NCI-H2029 (cell line): ENCODE measurements around the gene RRP36.
"Not testable (repeated sequence)": the region's sequence is repeated elsewhere in the genome, so short reads cannot be mapped to it uniquely, and the experiment has no call there.

Experiments used
- DNase-seq: peaks from one replicate; lab custom pipeline; 2025; lab: John Stamatoyannopoulos, UW

The RRP36 gene, protein sequence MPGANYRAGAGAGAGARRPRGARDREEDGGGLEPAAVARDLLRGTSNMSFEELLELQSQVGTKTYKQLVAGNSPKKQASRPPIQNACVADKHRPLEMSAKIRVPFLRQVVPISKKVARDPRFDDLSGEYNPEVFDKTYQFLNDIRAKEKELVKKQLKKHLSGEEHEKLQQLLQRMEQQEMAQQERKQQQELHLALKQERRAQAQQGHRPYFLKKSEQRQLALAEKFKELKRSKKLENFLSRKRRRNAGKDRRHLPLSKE

DNA sequence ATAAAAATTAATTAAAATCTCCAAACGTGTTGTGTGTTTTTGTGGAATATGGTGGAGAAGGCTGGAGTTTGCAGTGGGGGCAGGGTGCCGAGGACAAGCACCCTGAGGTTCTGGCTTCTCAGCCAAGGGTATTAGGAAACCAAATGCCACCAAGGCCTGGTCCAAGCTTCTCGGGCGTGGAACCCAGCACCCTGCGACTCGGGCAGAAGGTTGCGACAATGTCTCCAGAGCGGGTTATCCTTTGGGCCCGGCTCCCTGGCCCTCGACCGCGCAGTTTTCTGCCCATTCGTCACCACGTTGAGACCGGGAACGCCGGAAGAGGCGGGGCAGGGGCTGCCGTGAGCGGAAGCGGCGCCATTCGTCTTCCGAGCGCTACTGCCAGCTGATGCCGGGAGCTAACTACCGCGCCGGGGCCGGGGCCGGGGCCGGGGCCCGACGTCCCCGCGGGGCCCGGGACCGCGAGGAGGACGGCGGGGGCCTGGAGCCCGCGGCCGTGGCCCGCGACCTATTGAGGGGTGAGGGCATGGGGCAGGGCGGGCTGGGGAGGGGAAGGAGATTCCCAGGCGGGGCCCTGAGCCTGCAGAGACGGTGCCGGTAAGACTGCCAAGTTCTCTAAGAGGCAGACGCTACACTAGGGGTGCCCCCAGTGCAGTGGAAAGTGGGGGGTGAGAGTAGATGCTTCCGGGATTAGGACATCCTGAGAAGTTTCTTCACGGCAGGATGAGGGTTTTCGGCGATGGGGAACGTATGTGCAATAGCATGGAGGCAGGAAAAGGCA lies at the start of gene RRP36:
Gene RRP36 (plus strand): TSS at position 354 of the 778 bp plus-strand sequence. CDS start 32 bp downstream, at position 386.
- DNase-seq, result peak; percentile 69

DNA sequence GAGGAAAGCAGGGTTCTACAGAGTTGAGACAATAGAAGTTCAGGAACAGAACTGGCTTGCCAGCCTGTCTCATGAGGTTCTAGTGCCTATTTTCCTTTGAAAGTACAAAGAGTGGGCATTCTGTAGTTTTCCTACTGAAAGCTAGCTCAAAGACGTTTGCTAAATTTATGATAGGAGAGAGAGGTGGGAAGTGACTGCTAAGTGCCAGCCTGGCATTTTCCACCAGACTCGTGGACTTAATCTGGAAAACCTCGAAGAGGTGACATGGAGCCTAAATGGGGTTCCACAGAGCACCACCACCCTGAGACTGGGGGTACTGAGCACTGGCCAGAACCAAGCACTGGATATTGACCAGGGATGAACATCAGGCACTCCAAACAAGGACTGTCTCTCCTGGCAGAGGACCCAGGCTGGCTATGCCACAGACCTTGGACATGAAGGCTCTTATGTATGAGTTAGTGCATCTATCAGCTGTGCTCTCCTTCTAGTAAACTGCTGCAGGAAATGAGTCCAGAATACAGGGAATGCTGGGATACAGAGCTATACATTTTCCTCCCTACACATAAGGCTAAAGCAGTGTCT lies 49.6 kb upstream of the RRP36 start:
- no peak for DNase-seq

DNA sequence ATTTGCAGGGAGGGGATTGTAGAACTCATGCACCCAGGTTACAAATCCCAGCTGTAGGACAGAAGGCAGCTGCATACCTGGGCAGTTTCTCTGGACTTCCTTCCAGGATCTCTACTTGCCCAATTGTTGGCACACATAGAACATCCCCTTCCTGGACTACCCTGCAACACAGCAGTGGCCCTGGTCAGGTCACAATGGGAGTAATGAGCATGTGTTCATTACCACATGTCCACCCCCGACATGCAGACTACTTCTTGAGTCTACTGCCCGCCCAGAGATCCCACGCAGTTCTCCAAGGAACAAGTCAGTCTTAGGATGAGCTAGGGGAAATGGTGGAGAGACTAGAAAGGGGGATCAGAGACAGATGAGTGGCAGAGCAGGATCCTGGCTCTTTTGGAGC lies 47.5 kb upstream of the RRP36 start:
- no peak for DNase-seq

DNA sequence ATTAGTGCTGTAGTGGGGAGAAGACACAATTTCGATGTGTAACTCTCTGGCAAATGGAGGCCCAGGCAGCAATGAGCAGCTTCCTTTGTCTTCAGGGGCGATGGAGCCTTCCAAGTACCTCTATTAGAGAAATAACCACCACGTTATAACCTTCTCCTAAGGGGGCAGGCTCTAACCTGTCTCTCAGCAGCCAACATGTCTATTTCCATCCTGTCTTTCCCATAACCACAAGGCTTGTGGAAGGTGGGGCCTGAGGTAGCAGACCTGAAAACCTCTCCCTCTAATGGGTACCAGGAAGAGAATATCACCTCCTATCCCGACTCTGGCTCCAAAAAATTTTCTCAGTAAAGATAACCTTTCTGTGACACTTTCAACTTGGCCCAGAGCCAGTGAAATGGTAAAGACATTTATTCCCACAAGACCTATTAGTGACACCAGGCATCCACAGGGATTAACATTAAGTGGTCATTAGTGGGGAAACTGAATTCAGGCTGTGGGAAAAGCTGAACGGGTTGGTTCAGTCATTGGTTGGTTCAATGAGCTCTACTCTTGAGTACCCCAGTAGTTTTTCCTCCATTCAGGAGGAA lies 46.4 kb upstream of the RRP36 start:
- DNase-seq, result no peak

DNA sequence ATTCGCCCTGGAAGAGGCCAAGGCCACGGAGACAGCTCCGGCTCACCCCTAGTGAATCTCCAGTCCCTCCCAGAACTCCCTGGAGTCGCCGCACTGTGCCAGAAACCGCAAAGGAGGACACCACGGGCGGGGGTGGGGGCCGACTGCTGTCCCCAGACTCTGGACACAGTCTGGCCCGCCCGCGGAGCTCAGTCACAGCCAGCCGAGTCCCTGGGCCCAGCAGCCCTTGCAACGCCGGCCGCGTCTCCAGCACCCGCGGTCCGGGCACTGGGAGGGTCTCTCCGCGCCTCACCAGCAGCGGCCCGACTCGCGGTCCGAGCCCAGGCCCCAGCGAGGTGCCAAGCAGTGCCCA lies 43.0 kb upstream of the RRP36 start:
- no peak for DNase-seq

DNA sequence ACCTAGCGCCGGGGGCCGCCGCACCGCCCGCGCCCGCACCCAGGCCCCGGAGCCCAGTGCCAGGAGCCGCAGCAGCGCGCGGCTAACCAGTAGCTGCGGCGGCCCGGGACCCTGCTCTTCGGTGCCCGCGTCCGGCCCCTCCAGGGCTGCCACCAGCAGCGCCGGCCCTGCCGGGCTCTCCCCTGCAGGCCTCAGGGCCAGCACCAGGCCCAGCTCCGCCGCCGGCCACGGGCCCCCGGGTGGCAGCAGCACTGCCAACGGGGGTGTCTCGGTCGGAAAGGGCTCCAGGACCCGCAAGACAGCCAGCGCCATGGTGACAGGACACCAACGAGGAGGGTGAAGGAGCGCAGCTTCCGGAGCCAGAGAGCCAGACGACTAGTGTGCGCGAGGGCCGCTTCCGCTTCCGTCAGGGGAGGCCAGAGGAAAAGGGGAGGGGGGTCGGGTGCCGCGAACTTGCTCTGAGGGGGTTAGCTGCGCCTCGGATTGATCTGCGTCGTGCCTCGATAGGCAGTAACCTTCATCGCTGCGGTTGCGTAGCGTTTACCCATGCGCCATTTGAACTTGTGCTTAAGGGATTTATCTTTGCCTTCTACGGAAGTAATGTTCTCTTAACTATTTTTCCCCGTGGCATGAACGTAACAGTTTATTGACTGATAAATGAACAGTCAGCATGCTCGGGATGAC lies 42.4 kb upstream of the RRP36 start, which contains the start of gene PEX6:
Gene PEX6 (minus strand): TSS at position 343 of the 684 bp plus-strand sequence. CDS start 31 bp downstream, at position 312.
- peak; percentile 92 for DNase-seq

DNA sequence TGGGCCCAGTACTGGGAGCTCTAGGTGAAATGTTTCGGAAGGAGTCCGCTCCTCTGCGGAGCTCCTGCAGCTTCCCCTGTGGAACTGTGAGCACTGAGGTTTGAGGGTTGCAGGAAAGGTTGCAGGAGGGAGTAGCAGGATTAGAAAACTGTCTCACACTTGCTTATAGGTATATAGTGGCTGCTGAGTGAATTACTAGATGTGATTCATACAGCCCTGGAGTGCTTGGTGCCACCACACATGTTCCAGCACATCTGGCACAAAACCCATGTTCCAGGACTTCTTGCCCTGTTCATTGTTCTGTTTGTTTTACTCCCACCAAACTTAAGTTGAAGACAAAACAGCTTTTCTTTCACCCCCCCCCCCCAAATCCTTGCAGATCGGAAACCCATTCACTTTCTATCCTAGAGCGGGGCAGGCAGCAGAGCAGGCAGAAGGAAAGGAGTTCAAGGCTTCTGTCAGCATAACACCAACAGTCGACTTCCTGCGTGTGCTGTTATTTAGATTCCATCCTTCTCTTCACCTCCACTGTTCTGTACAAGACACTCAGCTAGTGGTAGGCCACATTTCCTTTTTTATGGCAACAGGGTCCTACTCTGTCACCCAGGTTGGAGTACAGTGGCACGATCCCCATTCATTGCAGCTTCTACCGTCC lies 41.8 kb upstream of the RRP36 start:
- no peak for DNase-seq

DNA sequence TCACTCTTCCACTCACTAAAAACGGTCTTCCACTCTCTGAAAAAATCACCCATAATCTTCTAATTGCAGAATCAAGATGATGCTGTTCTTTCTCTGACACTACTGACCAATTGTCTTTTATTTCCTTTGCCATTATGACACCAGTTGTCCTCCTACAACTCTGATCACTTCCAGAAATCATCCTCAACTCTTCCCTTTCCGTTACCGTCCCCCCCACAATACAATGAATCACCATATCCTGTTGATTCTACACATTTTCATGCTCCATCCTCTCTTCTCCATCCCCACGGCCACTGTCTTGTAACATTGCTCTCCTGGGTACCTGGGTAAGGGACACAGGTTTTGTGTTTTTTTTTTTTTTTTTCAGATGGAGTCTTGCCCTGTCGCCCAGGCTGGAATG lies 39.6 kb upstream of the RRP36 start:
- no peak for DNase-seq

DNA sequence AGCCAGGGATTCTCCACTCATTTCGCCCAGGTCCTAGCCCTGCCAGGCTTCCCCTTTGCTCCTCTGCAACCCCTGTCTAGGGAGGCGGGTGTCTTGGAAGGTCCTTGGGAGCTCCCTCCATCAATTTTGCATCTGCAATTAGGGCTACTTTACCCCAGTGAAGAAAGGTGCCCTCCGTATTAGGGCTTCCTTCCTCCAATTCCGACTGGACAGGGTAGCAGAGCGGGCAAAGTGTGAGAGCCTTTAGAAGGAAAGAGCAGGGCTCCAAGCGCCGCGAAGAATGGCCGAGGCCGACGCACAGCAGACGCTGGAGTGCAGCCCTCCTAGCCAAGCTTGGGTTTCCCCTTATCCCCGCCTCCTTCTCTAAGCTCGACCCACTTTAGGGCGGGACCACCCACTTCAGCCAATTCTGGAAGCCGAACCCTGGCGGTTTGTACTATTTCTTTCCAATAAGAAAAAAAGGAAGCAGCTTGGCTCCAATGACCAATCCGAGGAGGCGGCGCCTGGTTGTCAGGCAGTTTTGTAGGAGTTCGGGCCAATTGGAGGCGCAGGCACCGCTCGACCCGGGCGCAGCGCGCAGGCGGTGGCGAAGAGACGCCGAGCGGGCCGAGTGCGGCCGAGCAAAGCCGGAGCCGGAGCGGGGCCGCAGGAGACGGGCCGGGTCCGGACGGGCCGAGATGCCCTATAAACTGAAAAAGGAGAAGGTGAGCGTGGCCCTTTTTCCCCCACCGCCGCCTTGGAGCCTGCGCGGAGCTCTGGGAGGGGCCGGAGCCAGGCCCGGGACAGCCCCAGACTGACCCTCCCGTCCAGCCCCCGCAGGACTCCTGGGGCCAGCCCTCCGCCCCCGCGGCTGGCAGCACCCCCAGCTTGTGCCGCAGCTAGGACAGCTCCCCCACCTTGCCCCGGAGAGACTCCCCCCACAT lies 37.2 kb upstream of the RRP36 start, which contains the start of gene PPP2R5D:
Gene PPP2R5D (plus strand): TSS at position 570 of the 923 bp plus-strand sequence. CDS start 108 bp downstream, at position 678.
- DNase-seq, result peak; percentile 99

DNA sequence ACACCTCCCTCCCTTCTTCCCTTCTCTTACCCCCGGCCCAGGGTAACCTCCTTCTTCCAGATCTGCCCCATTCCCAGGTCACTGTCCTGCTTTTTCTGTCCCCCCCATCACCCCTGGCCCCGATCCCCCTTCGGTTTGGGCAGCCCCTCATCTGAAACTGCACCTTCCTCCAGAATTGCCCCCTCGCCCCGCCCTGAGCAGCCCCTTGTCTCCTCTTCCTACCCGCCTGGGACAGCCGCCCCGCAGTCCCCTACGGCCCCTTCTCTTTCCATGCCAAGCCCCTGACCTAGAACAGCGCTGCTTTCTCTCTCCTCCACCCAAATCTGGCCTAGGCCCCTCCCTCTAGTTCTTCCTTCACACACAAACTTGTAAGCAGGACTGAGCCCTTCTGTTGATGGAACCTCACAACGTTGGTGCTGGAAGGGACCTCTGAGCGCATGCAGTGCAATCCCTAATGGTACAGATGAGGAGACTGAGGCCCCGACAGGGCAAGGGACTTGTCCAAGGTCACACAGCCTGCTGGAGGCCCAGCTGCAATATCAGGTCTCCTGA lies 36.4 kb upstream of the RRP36 start:
- DNase-seq, result no peak

DNA sequence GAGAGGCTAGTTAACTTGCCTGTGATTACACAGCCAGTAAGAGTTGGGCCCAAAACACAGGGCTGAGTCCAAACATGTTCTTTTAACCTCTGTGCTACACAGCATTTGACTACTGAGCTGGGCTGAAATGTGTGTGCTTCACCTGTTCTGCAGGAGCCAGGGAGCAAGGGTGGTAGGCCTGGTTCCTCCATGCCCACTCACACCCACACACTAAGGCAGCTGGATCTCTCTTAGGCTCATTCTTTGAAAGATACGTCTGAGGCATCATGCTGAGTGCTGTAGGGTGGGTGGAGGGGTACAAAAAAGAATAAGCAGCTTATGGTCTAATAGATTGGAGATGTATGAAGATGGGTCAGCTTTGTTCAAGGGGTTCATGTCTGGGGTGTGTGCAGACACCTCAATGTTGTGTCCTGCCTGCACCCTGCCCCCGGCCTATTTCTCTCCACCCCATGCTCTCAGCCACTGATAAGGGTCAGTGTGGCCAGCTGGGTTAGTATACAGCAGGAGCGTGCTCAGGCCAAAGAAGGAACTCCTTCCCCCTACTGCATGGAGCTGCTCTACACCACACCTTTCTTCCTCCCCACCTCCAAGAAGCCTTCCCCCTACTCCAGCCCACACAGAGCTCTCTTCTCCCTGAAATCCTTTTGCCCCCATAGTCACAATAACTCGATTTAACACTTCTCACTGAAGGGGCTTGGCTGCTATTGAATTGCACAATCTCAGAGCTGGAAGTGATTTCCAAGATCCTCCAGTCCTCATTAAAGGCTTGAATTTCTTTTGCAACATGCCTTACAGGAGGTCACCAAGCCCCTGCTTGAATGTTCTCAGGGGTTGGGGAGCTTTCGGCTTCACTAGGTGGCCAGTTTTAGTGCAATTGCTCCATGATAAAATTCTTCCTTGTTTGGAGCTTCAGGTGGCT lies 33.6 kb upstream of the RRP36 start:
- DNase-seq, result no peak

DNA sequence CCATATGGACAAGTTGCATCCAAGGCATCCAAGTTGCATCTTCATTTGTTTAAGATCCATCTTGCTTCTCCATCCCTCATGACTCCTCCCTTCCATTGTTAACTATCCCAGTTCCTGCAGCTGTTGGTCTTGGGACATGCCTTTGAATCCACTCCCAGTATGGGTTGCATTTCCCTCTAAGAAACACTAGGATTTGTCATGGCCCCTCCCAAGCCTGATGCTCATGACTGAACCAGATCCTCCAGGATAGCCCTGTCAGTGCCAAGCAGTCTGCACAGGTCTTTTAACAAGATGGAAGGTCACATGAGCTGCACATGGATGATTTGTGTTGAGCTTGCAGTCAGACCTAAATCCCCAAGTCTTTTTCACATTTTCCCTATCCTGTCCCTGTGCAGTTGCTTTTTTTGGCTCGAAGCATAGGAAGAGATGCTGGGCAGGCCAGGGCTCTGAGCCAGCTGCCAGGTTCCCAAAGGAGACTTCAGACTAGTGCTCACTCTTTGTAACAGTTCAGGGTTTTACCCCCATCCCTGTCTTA lies 32.9 kb upstream of the RRP36 start:
- no peak for DNase-seq

DNA sequence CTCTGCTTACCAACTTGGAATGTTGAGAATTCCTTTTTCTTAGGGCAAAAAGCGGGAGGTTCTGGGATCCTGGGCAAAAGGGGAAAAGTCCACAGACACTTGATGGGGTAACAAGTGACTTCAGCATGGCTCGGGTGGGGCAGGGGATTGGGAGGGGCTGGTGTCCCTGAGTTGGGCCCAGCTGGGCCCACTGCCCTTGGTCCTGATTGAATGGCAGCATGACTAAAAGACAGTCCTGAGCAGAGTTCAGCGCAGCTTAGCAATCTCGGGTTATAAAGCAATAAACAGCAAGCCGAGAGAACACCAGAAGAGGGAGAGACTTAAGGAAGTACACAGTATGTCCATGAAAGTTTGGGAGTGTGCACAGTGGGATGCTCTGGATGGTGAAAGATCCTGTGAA lies 31.5 kb upstream of the RRP36 start:
- DNase-seq, result no peak

DNA sequence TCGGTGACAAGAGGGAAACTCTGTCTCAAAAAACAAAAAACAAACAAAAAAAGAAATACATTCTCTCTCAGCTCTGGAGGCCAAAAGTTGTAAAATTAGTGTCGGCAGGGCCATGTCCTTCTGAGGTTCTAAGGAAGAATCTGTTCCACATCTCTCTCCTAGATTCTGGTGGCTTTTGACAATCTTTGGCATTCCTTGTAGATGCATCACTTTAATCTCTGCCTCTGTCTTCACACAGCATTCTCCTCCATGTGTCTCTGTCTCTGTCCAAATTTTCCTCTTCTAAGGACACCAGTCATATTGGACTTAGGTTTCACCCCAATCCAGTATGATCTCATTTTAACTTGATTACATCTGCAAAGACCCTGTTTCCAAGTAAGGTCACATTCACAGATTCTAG lies 28.0 kb upstream of the RRP36 start:
- DNase-seq, result no peak

DNA sequence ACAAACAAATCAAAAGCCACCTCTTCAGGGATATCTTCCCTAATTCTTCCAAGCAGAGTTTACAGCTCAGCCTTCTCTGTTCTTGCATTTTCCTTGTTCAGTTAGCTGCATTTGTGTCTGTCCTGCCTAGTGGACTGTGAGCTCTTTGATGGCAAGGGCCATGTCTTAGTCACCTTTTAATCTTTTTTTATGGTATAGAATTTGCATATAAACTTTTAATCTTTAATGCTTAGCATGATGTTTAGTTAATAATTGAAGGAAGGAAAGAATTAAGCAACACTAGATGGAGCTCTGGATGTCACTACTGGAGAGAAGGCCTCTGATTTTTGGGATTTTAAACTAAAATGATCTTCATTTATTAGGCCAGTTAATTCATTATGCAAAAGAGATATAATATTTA lies 24.9 kb upstream of the RRP36 start:
- DNase-seq, result no peak

DNA sequence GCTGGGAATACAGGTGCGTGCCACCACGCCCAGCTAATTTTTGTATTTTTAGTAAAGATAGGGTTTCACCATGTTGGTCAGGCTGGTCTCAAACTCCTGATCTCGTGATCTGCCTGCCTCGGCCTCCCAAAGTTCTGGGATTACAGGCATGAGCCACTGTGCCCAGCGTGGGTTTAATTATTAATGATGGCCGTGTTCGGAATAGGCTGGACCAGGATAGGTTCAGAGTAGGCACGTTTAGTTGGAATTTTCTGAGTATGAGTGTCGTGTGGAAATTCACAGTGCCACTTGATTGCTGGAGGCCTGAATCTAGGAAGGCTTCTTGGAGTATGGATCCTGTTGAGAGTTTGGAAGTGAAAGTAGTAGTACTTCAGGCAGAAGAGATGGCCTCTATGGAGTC lies 23.2 kb upstream of the RRP36 start:
- DNase-seq, result not testable (repeated sequence)

DNA sequence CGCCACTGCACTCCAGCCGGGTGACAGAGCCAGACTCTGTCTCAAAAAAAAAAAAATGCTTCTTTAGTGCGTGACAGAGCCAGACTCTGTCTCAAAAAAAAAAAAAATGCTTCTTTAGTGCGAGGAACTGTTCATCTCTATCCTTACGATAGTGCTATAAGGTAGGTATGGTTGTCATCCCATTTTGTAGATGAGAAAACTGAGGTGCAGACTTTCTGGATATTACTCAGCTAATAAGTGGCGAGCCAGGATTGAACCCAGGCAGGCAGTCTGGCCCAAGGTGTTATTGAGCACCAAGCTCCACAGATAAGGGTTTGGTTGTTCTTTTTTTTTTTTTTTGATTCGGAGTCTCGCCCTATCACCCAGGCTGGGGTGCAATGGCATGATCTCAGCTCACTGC lies 19.6 kb upstream of the RRP36 start:
- DNase-seq, result no peak

DNA sequence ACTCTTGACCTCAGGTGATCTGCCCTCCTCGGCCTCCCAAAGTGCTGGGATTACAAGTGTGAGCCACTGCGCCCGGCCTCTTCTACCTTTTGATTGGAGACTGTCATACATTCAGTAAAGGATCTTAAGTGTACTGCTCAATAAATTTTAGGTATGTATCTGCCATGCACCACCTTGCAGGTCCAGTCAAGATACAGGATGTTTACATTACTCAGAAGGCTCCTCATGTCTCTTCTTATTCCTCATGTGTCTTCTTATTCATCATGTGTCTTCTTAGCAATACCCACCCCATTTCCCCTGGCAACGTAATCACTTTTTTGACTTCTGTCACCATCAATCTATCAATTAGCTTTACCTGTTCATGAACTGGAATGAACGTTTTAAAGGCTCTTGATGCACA lies 15.6 kb upstream of the RRP36 start:
- DNase-seq, result no peak

DNA sequence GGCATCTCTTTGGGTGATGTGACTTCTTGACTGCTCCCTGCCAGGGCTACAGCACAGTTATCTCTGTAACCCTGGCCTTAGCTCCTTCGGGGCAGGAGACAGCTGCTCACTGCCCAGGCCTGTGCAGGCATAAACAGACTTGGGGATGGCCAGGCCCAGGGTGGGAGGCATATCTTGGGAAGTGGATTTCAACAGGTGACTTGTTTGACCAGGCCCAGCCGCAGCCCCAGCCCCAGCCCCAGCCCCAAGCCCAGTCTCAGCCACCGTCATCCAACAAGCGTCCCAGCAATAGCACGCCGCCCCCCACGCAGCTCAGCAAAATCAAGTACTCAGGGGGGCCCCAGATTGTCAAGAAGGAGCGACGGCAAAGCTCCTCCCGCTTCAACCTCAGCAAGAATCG lies 15.2 kb upstream of the RRP36 start:
- no peak for DNase-seq
